IPS-NIHi7 (cell line): Measurements from ENCODE around the gene WDCP.
"Not testable (repeated sequence)": the region's sequence is repeated elsewhere in the genome, so short reads cannot be mapped to it uniquely, and the experiment has no call there.

Source experiments
- DNase-seq: peaks from one replicate; pipeline ENCODE4 v3.0.0; 2012; ENCODE audit warnings: mixed read lengths; ENCODE audit errors: extremely low spot score

The WDCP gene

GRCh38 chr2:24058564-24059271, 11.5 kb upstream of the WDCP start:
- no peak for DNase-seq

GRCh38 chr2:24055750-24056149, 8.6 kb upstream of the WDCP start:
- no peak for DNase-seq

- DNase-seq, result no peak
Observed at GRCh38 chr2:24054366-24055010, 7.3 kb upstream of the WDCP start.

GRCh38 chr2:24052951-24053350, 5.8 kb upstream of the WDCP start:
- no peak for DNase-seq

GRCh38 chr2:24051833-24052232, 4.6 kb upstream of the WDCP start:
- no peak for DNase-seq

- DNase-seq, result peak; percentile 36
Observed at GRCh38 chr2:24050041-24050979, 3.1 kb upstream of the WDCP start.

- DNase-seq, result peak; percentile 83
Observed at GRCh38 chr2:24049485-24050021, 2.4 kb upstream of the WDCP start, which contains the start of gene FKBP1B. Gene FKBP1B, plus strand, starts transcription at chr2:24049741. Its CDS starts 109 bp downstream, at chr2:24049850.

- no peak for DNase-seq
Observed at GRCh38 chr2:24048769-24049484, 1.7 kb upstream of the WDCP start.

- no peak for DNase-seq
Observed at GRCh38 chr2:24047703-24048033, 477 bp upstream of the WDCP start.

- DNase-seq, result no peak
Observed at GRCh38 chr2:24046599-24046929, 627 bp downstream of the WDCP start.

GRCh38 chr2:24045511-24046508, 1.4 kb downstream of the WDCP start:
- no peak for DNase-seq

GRCh38 chr2:24043133-24043532, 4.1 kb downstream of the WDCP start:
- not testable (repeated sequence) for DNase-seq

GRCh38 chr2:24040511-24040910, 6.7 kb downstream of the WDCP start:
- no peak for DNase-seq

- no peak for DNase-seq
Observed at GRCh38 chr2:24038786-24039499, 8.2 kb downstream of the WDCP start.

- DNase-seq, result no peak
Observed at GRCh38 chr2:24026233-24026632, 21.0 kb downstream of the WDCP start.

- no peak for DNase-seq
Observed at GRCh38 chr2:24024996-24025663, 22.1 kb downstream of the WDCP start.

- peak; percentile 59 for DNase-seq
Observed at GRCh38 chr2:24024018-24024417, 23.2 kb downstream of the WDCP start.

- DNase-seq, result no peak
Observed at GRCh38 chr2:24022975-24023575, 24.1 kb downstream of the WDCP start.
